Dedifferentiated amniotic fluid mesenchymal stem cell (primary cell): Measurements from ENCODE around the gene PPARG.
"Not testable (repeated sequence)": the region's sequence is repeated elsewhere in the genome, so short reads cannot be mapped to it uniquely, and the experiment has no call there.

ENCODE experiments used
- DNase-seq: peaks from one replicate; pipeline ENCODE4 v3.0.0-alpha.2; 2016; ENCODE audit errors: extremely low spot score

PPARG gene

DNA sequence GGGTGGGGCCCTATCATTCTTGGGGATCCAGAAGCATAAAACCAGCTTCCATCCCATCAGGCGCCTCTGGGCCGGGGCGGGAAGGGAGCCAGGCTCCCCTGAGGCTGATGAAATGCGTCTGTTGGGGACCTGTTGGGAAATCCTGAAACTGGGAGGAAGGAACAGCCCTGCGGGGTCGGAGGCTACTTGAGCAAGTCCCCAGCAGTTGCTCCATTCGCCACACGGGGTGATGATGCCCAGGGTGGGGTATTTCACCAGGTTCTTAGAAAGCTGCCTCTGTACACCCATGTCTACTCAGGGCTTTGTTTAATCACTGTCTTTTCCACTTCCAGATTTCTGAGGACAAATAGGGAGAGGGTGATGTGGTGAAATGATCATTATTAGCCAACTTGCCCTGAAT is 170.0 kb downstream of the PPARG start:
- no peak for DNase-seq

DNA sequence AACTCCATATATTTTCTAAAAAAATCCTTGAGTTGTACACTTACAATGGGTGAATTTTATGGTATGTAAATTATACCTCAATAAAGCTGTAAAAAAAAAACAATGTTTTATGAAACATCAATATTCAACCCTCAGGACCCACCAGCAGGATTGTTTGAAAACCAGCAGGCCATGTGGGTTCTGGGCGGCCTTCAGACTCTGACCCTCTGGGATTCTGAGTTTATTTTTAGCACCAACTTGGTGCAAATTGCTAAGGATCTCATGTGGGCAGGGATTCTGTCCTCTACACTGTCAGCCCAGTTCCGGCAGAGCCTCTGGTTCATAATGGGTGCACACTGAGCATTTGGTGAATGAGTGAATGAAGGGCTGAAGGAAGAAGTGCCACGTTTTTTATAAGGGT is 171.3 kb downstream of the PPARG start:
- DNase-seq, result no peak

DNA sequence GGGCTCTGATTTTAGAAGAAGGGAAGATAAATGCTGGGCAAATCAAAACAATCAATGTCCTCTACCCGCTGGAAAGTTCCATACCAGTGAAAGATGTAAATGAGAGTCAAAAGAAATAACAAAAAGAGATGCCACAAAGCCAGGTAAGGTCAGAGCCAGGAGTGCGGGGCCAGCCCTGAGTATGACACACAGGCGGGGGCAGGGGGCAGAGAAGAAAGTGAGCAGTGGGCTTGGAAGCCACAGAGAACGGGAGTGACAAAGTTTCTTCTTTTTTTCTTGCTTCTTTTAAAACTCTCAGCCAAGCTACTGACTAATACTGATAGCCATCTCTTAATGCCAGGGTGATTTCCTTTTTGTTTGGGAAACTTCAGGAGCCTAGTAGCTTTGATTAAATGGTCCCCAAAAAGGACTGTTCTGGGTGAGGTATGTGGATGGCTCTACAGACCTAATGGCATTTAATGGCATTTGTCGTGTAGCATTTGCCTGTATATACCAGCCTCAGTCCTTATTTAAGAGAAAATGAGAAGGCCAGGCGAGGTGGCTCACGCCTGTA is 172.3 kb downstream of the PPARG start:
- no peak for DNase-seq

DNA sequence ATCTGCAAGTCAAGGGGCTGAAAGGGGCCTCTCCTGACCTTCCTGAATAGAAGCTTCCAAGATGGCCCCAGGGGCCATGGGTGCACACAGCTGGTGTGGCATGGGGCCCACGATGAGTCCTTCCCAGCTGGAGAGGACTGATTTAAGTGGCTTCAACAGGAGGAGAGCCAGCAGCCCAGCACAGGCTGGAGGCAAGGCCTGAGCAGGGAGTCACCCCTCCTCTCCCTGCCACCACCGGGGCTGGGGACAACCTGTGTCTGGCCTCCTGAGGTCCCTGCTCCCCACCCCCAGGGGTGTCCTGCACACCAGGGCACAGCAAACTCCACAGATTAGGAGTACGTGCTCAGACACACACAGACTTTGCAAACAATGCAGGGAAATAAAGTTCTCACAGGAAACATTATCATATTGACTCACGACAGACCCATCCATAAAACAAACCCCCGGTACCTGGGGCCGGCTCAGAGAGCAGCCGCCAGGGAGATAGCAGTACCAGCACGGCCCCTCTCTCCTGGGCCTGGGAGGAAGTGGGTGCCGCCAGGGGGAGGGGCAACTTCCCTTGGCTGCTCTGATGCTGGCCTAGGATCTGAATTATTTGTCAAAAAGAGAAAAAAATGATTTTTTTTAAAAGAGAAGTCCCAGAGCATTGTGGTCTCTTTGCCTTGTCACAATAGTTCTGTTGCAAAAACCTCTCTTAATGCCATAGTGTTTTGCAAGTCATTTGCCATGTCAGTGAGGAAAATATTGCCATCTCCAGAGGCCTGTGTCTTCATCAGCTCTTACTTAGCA is 173.5 kb downstream of the PPARG start:
- DNase-seq, result no peak

DNA sequence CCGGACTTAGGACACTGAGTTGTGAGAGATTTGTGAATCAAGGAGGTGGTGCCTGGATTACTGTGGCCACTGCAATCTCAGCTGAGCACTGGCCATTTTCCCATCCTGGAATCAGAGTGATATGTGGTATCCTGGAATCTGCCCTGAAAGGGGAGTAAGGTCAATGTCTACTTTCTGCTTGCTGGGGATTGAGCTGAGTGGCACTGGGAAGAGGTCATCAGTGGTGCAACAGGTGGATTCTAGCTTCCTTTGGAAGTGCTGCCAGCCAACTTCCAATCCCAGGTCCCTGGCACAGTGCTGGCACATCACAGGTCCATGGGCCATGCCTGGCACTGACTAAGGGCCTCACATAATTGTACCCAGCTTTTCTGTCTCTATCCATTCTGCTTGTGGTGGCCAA is 174.8 kb downstream of the PPARG start:
- DNase-seq, result no peak

DNA sequence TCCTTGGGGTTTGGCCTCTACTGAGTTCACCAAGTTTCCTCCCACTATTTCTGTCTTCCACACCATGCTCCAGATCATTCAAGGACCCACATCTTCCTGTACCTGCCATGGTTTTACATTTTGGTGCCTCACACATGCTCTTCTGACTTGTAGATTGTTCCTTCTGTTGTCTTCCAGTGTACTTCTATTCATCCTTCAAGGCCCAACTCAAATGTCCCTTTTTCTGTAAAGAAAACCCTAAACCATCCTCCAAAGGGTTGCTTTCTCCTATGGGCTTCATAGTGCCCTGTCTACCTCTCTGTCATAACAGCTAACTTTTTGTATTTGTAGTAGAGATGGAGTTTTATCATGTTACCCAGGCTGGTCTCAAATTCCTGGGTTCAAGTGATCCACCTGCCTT is 175.3 kb downstream of the PPARG start:
- DNase-seq, result no peak

DNA sequence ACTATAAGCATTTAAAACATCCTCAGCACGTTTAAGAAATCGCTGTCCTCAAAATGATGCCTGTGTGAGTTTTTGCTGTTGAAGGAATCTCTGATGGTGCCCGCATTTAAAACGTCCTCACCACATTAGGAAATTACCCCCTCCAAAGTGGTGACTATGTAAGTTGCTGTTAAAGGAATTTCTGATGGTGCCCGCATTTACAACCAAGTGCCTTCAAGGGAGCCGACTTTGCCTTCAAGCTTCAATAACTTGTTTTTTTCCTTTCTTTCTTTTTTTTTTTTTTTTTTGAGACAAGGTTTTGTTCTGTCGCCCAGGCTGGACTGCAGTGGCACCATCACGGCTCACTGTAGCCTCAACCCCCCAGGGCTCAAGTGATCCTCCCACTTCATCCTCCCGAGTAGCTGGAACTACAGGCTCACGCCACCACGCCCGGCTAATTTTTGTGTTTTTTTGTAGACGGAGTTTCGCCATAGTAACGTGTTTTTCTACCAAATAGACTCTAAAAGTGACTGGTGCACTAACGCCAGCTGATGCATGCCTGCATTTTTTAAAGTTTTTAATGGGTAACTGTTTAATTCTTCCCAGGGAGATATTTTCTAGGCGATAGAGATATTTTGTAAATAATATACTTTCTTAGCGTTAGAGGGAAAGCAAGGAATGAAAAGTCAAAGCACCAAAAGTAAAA is 176.4 kb downstream of the PPARG start:
- DNase-seq, result no peak

DNA sequence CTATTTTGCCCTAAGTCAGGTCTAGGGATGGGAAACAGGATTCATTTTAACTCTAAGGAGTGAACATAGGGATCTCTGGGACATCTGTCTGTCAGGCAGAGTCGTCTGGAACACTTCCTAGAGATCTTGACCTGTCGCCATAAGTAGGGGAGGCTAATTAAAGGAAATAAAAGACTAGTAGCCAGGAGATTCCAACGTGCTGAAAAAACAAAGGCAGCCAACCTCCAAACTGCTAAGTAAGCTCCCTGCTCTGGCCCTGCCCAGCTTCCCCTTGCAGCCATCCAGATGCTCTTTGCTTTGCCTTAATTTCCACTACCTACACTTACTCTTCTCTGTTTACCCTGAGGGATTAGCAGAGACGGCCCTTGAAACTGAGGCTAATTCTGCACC is 177.0 kb downstream of the PPARG start:
- no peak for DNase-seq

DNA sequence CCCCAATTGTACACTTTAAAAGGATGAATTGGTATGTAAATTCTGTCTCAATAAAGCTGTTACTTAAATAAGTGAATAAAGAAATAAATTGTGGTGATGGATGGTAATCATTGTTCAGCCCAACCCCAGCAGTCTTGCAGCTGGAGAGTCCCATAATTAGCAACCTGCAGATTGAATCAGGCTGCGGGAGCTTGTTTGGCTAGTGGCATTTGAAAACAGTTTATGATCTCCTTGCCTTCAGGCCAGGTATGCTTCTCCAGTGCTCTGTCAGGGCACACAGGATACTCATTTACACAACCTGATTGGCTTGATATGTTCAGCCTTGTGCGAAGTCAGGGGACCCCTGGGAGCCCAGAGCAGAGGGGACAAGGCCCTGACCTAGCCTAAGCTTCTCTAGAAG is 178.9 kb downstream of the PPARG start:
- DNase-seq, result no peak

DNA sequence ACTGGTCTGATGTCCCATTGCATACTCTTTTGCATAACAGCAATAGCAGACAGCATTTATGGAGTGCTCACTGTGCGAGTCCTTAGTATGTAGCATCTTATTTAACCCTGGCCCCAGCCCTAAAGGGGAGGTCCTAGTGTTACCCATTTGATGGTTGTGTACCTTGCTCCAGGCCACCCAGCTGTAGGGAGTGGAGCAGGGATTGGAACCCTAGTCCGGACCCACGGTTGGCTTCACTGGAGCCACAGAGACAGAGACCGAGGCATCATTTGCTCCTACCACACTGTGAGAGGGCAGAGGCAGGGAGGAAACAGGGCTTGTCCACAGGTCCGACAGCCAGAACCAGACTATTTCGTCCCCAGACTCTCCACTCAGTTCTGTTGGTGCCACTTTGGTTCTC is 179.4 kb downstream of the PPARG start:
- no peak for DNase-seq

DNA sequence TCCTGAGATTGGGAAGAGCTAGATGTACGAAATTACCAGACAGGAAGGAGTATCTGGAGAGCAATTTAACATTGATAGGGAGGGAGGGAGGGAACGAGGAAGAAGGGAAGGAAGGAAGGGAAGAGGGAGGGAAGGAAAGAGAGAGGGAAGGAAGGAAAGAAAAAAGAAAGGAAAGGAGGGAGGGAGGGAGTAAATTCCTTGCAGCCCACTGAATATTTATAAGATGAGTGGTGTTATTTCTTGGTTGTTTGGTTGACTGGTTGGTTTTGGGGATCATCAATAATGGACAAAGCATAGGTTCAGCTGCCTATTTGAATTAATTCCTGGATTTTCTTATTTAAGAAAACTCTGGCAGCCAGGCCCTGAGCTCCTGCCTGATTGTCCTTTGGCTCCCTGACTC is 179.9 kb downstream of the PPARG start:
- no peak for DNase-seq

DNA sequence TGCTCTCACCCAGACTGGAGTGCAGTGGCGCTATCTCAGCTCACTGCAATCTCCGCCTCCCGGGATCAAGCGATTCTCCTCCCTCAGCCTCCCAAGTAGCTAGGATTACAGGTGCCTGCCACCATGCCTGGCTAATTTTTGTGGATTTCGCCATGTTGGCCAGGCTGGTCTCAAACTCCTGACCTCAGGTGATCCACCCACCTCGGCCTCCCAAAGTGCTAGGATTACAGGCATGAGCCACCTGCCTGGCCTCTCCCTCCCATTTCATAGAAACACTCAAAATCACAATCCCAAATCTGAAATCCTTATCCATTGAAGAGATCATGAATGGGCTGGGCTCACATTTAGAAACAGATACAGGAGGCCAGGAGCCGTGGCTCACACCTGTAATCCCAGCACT is 180.4 kb downstream of the PPARG start:
- not testable (repeated sequence) for DNase-seq

DNA sequence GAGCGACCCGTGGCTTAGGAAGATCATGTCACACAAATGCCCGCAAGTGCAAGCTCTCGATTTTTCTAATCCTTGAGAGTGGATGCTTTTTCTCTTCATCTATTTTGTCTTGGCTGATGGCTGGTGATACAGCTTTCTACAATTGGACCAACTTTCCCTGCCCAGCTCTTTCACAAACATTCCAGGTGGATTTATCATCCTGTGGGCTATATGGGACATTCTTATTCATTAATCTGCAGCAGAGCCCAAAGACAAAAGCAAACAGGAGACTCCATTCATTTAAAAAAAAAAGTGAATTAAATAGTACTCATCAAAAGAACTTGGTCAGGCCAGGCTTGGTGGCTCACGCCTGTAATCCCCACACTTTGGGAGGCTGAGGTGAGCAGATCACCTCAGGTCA is 181.2 kb downstream of the PPARG start:
- no peak for DNase-seq

DNA sequence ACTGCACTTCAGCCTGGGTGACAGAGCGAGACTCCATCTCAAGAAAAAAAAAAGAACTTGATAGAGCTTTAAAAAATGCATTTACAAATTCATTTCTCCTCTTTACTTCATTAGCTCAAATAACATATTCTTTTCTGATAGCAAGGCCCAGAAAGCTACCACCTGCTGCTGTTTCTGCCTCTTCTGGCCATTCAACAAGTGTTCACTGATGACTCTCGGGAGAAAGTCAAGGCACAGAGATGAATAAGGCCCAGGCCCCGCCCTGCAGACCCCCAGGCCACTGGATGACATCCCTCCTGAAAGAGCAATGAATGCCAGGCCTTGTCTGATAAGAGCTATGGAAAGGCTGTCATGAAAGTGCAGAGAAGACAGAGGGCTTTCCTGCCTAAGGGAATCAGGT is 181.8 kb downstream of the PPARG start:
- no peak for DNase-seq

DNA sequence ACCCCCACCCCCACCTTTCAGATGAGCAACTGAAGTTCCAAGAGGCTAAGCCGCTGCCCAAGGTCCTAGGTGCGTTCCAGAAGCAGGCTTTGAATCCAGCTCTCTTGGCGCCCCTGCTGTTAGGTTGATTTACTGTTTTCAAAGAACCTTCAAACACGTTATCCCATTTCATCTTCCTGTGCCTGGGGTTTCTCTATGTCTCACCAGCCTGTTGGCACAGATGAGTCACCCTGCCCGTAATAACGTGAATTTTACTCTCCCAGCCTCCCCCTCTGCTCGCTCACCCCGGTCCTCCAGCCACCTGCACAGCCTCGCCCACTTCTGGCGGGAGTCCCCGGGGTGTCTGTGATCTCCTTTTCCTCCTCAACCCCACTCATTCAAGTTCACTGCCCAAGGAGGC is 182.4 kb downstream of the PPARG start:
- DNase-seq, result no peak

DNA sequence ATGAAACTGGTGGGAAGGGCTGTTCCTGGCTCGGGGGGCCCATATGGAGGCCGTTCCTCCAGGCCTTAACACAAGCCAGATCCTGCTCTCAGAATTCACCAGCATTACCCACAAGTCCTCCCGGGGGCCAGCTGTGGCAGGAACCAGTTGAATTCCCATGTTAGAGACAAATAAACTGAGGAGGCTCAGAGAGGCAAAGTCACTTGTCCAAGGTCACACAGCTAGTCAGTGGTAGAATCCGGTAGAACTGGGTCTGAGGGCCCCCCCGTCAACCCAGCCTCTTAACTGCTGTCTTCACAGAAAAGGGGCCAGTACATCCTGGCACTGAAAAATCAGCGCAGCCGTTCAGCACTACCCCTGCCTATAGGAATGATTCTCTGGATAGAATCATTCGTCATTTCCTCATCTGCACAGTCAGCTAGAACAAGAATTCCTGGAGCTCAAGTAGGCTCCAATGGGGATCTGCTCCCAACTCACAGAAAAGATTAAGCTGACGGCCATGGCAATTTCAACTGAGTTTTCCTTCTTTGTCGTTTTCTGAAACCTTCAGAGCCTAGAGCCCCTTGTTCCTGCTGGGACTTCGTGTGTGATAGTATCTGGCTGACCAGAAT is 183.2 kb downstream of the PPARG start:
- DNase-seq, result no peak

DNA sequence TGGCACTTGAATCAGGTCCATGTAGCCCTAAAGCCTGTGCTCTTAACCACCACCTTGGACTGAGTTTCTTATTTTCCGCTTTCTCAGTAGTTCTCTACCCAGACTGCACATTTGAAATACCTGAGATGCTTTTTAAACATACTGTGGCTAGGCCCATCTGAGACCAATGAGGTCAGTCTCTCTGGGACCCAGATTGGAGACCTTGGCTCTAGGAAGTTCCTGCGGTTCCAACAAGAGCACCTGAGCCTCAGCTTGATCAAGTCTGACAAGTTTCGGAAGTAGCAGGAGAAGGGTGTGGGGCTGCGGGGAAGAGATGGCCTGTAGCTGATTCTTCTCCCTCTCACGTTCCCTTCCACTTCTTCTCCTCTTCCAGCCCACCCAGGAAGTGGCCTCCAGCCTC is 183.9 kb downstream of the PPARG start:
- no peak for DNase-seq

DNA sequence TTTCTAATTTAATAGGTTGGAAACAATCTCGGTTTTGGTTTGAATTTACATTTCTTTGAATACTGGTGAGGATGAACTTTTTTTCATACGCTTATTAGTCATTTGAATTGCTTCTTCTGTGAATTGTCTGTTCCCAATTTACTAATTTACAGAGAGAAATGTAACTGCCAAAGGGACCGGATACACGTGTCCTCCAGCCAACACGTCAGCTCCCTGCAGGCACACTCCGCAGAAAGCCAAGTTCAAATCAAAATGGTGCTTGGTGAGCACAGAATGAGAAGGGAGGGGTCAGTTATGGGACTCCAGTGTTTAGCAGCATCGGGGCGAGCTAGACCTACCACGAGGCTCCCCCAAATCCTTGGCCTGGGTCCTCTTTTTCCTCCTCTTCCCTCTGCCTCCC is 184.6 kb downstream of the PPARG start:
- no peak for DNase-seq

DNA sequence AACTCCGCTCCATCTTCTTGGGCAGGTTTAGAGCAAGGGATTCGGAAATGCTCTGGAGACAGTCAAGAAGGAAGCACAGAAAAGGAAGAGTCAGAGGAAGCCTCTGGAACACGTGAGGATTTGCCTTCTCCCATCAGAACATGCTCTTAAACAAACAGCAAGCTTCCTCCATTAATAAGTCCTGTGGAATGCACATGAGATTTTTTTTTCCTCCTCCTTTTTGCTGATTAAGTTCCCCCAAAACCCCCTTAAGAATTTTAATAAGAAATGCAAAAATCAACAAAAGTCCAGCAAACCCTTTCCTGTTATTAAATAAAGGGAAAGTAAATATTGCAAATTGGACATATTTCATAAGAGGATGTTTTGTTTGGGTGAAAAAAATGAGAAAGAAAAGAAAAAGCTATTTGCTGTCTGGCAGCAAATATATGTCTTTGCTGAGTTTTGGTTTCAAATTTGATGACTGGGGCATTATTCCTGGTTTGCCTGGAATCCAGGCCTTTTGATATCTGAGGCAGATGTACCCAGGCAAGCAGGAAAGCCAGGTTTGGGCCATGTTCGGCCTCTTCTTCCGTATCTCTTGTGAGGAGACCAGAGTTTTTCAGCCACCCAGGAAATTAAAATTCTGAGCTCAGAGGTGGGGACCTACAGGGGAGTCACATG is 187.5 kb downstream of the PPARG start:
- peak; percentile 33 for DNase-seq

DNA sequence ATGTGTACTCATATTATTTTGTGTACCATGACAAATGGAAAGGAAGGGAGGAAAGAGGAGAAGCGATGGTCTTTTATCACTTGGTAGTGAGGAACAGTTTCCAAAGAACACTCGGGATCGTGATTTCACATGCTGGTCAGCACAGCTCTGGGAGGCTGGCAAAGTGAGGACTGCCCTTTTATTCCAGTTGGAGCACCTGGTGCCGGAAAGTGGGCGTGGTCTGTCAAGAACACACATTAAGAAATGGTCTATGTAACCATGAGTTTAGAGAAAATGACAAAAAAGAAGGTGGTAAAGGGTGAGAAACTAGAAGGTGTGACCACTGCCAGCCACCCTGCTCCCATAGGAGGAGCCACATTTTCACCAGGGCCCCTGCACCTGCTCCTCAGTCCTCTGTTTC is 188.4 kb downstream of the PPARG start:
- no peak for DNase-seq

DNA sequence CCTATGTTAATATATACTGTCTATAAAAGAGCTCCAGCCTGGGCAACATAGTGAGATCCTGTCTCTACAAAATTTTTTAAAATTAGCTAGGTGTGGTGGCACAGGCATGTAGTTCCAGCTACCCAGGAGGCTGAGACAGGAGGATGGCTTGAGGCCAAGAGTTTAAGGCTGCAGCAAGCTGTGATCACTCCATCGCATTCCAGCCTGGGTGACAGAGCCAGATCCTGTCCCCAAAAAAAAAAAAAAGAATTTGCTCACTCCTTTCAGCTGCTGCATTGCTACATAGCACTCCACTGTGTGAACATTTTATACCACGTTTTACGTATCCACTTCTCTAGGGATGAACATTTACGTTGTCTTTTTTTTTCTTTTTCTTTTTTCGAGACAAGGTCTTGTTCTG is 189.5 kb downstream of the PPARG start:
- no peak for DNase-seq

DNA sequence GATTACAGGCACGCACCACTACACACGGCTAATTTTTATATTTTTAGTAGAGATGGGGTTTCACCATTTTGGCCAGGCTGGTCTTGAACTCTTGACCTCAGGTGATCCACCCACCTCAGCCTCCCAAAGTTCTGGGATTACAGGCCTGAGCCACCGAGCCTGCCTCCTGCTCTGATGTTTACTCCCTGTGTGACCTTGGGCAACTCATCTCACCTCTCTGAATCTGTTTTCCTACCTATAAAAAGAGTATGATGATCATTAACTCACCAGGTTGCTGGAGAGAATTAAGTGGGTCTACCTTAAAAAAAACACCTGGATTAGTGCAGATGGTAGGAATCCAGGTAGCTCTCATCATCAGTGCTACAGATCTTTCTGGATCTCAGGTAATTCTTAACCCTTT is 190.3 kb downstream of the PPARG start:
- DNase-seq, result not testable (repeated sequence)
